Upper lobe of left lung (tissue), 6 donors: Measurements from ENCODE around the gene SMPD3. TPM values are rescaled to one million over a fixed set of nuclear protein-coding genes. Genes with fewer than 3 reads are reported as not detected.

Experiments
- ATAC-seq, 2 donors: fragments of 200-7000 bp; cut with Tn5 transposase; one replicate each; pipeline ENCODE4 v1.9.1; 2022; ENCODE audit warnings: mild to moderate bottlenecking in 2 of 2, moderate library complexity in 2 of 2; ENCODE audit not compliant: low FRiP score in 2 of 2
- DNase-seq, 2 donors: peaks; one replicate each; pipeline ENCODE4 v3.0.0-alpha.2; 2019 to 2020
- H3K27ac ChIP-seq, 4 donors: fragments of 200-600 bp; sonication (generic); one replicate each; pipeline ENCODE4 v1.5.1; 2016 to 2019
- H3K27me3 ChIP-seq, 4 donors: fragments of 200-600 bp; sonication (generic); one replicate each; pipeline ENCODE4 v1.5.1; 2017 to 2019
- H3K36me3 ChIP-seq, 4 donors: fragments of 200-600 bp; sonication (generic); one replicate each; pipeline ENCODE4 v1.5.1; 2016 to 2019
- H3K4me1 ChIP-seq, 4 donors: fragments of 200-600 bp; sonication (generic); one replicate each; pipeline ENCODE4 v1.5.1; 2018 to 2019
- H3K4me3 ChIP-seq, 4 donors: fragments of 200-600 bp; sonication (generic); one replicate each; pipeline ENCODE4 v1.5.1; 2017 to 2019; ENCODE audit warnings: mild to moderate bottlenecking in 2 of 4, moderate library complexity in 1 of 4
- H3K9me3 ChIP-seq, 4 donors: fragments of 200-600 bp; sonication (generic); one replicate each; pipeline ENCODE4 v1.5.1; 2018 to 2019
- CTCF ChIP-seq, 6 experiments: fragments of 450-650 bp in 4 of 6; fragments of 200-600 bp in 2 of 6; sonication (generic) in 2 of 6; IDR thresholded peaks; one replicate each; pipeline ENCODE4 v1.5.1; 2016 to 2019; ENCODE audit warnings: antibody characterized with exemption in 6 of 6
- EP300 ChIP-seq, 4 donors: sonication (generic); formaldehyde crosslinking; IDR thresholded peaks; one replicate each; pipeline ENCODE4 v1.5.1; 2017; ENCODE audit warnings: antibody characterized with exemption in 4 of 4, control low read depth in 2 of 4
- POLR2A ChIP-seq, 4 donors: fragments of 450-650 bp; IDR thresholded peaks; one replicate each; pipeline ENCODE4 v1.5.1; 2016 to 2017; ENCODE audit warnings: antibody characterized with exemption in 4 of 4, mild to moderate bottlenecking in 2 of 4
- POLR2AphosphoS5 ChIP-seq, 2 donors: sonication (generic); formaldehyde crosslinking; IDR thresholded peaks; one replicate each; pipeline ENCODE4 v1.5.1; 2017; ENCODE audit warnings: antibody characterized with exemption in 2 of 2
- WGBS, 2 donors: methylation state at CpG; one replicate each; pipeline ENCODE4 v1.1.5; 2017 to 2018; 5-methylcytosine and 5-hydroxymethylcytosine counted together
- total RNA-seq, 6 donors: library from RNA; depleted of rRNA in 4 of 6; stranded (reverse); fragments of >200 nt in 4 of 6; gene quantifications; one replicate each; pipeline versions ENCODE4 v1.1.0 to v1.2.1, GENCODE V29; 2016 to 2021
- donor health status: DM: no; HTN: no; CAD: no; lungs with moderate emphysema.
- donor health status: DM: no; HTN: yes; CAD: no; lungs with severe emphysema.

The SMPD3 gene
- total RNA-seq, 6 donors from 2014 or later = 1.2 to 10.7 (median 3.2) TPM

DNA sequence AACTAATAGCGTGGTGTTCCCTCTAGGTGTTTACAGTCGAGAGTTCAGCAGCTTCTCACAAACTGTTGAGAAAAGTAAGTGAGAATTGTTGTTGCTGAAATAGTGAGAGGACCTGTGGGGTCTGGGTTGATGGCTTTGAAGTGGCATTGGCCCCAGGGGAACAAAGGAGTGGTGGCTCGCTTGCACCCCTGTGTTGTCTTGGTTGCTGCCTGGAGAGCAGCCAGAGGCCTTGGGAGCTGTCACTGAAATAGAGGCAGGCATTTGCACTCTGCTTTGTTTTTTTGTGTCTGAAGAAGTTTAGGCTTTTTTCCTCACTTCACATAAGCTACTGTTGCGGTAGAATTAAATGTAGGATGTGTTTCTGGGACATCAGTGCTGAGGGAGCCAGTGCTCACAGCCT is 100.7 kb downstream of the SMPD3 start:
- peaks cover 10 to 90% (median 68%) of the 10 kb centered on the region in 4 donors for H3K36me3 ChIP-seq
- 84 to 86% methylated on average over 4 of the region's 4 CpGs for WGBS, 2 donors

DNA sequence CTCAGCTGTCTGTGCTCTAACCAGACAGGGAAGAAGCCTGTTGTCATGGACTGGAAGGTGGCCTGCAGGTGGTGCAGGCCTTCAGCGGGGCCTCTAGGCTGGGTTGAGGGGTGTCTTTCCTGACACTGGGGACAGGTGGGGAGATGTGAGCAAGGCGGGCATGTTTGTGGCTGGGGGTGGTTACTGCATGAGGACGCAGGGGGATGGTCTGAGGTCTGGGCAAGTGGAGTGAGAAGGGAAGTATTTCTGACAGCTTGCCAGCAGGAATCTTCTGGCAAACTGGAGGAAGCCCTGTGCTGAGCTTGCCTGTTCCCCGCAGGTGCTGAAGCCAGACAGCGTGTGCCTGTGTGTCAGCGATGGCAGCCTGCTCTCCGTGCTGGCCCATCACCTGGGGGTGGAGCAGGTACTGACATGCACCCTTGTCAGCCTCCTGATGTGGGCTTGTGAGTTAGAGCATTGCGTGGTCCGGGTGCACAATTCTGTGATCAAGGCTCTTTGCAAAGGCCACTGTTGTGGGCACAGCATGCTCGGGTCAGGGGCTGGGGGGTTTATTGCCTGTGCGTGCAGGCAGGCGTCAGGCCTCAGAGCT is 101.3 kb downstream of the SMPD3 start:
- H3K9me3 ChIP-seq = no peaks in the 10 kb centered on the region
- DNase-seq (no peak), ATAC-seq (no peak)
- peaks cover 13 to 90% (median 68%) of the 10 kb centered on the region in 4 donors for H3K36me3 ChIP-seq
- 78 to 92% methylated on average over 6 to 12 of the region's 12 CpGs for WGBS, 2 donors
- H3K27me3 ChIP-seq = no peaks in the 10 kb centered on the region
- TF ChIP-seq POLR2AphosphoS5 (IDR thresholded peaks at IDR 0.05) (no peak), CTCF (IDR thresholded peaks at IDR 0.05) (no peak), POLR2A (IDR thresholded peaks at IDR 0.05) (no peak), EP300 (IDR thresholded peaks at IDR 0.05) (no peak)
- peaks cover 0 to 6% (median 3%) of the 10 kb centered on the region in 4 donors for H3K4me1 ChIP-seq
- no peak overlapping the region for H3K27ac ChIP-seq
- H3K4me3 ChIP-seq = no peak overlapping the region

More for the DNA sequence above, 100.7 kb downstream of the SMPD3 start:
- H3K4me3 ChIP-seq = no peak overlapping the region
- DNase-seq (no peak), ATAC-seq (no peak)
- H3K4me1 ChIP-seq = peaks cover 0 to 8% (median 3%) of the 10 kb centered on the region in 4 donors
- no peaks in the 10 kb centered on the region for H3K9me3 ChIP-seq
- TF ChIP-seq POLR2AphosphoS5 (IDR thresholded peaks at IDR 0.05) (no peak), POLR2A (IDR thresholded peaks at IDR 0.05) (no peak), EP300 (IDR thresholded peaks at IDR 0.05) (no peak), CTCF (IDR thresholded peaks at IDR 0.05) (no peak)
- H3K27ac ChIP-seq = no peak overlapping the region
- no peaks in the 10 kb centered on the region for H3K27me3 ChIP-seq

DNA sequence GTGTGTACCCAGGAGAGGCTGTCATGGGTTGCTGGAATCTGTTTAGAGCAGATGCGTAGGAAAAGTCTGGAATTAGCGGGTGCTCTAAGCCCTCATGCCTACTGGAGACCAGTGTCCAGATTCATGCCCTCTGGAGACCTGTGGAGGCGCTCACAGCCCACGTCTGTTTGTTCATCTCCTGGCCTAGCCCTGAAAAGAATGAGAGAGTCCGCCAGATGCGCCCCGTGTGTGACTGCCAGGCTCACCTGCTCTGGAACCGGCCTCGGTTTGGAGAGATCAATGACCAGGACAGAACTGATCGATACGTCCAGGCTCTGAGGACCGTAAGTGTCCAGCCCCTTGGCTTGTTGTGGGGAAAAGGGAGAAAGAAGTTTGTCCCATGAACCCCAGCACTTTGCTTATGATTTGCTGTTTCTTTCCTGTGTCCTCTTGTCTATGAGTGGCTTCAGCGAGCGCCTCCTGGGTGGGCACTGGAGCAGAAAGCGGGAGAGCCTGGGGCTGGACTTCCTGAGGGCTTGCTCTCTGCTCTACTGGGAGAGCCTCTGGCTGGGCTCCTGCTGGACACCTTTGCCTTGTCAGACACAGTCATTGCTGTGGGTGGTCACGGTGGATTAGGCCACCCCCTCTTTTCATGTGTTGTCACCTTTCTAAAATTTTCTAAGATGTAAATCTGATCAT is 102.2 kb downstream of the SMPD3 start:
- no peak overlapping the region for H3K27ac ChIP-seq
- peaks cover 13 to 90% (median 64%) of the 10 kb centered on the region in 4 donors for H3K36me3 ChIP-seq
- H3K9me3 ChIP-seq = no peaks in the 10 kb centered on the region
- WGBS, 2 donors = 95 to 96% methylated on average over 15 to 16 of the region's 16 CpGs
- DNase-seq = no peak
- H3K4me1 ChIP-seq = no peaks in the 10 kb centered on the region
- TF ChIP-seq POLR2A (IDR thresholded peaks at IDR 0.05) = no peak
- no peak for TF ChIP-seq EP300 (IDR thresholded peaks at IDR 0.05)
- no peak for TF ChIP-seq CTCF (IDR thresholded peaks at IDR 0.05)
- no peak for TF ChIP-seq POLR2AphosphoS5 (IDR thresholded peaks at IDR 0.05)
- H3K4me3 ChIP-seq = no peak overlapping the region
- ATAC-seq = no peak
- no peaks in the 10 kb centered on the region for H3K27me3 ChIP-seq

DNA sequence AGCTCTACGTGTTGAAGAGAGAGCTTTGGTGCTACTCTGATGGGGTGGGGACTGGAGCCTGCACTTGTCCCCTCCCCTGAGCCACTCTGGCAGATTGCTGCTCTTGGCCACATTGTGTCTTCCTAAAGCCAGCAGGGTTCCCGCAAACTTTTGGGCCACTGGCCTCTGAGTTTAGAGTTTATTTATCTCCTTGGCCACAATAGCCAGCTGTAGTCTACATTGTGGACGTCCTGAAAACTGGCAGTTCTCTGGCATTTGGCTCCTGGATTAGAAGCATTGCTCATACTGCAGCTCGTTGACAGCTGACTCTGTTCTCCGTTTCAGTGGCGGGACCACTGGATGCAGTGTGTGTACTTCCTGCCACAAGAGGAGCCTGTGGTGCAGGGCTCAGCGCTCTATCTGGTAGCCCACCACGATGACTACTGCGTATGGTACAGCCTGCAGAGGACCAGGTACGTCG is 102.9 kb downstream of the SMPD3 start:
- ATAC-seq = peak in 1 of 2 donors; percentile 15
- Histone ChIP-seq H3K4me1 (no peaks in the 10 kb centered on the region), H3K27ac (no peak overlapping the region), H3K9me3 (no peaks in the 10 kb centered on the region), H3K4me3 (no peak overlapping the region), H3K36me3 (peaks cover 10 to 91% (median 66%) of the 10 kb centered on the region in 4 donors), H3K27me3 (no peaks in the 10 kb centered on the region)
- DNase-seq = no peak
- 87 to 88% methylated on average over 6 to 11 of the region's 11 CpGs for WGBS, 2 donors
- no peak for TF ChIP-seq EP300 (IDR thresholded peaks at IDR 0.05)
- TF ChIP-seq POLR2A (IDR thresholded peaks at IDR 0.05) = no peak
- no peak for TF ChIP-seq CTCF (IDR thresholded peaks at IDR 0.05)
- TF ChIP-seq POLR2AphosphoS5 (IDR thresholded peaks at IDR 0.05) = no peak
